MM.1S (cell line): ENCODE results near the gene STIM1.

Experiments used
- DNase-seq: peaks from one replicate; pipeline ENCODE4 v3.0.0-alpha.2; 2015
- H2AFZ ChIP-seq: fragments of 300-600 bp; sonication (generic); 2 replicates; pipeline ENCODE4 v1.6.0; 2016; ENCODE audit warnings: antibody characterized with exemption, low read length
- H3F3A ChIP-seq: fragments of 300-600 bp; sonication (generic); 2 replicates; pipeline ENCODE4 v1.6.1; 2016; ENCODE audit warnings: mild to moderate bottlenecking, antibody characterized with exemption, low read length, moderate library complexity, mixed read lengths; ENCODE audit not compliant: insufficient read depth
- H3K27ac ChIP-seq: fragments of 300-600 bp; sonication (generic); 2 replicates; pipeline ENCODE4 v1.5.1; 2016; ENCODE audit warnings: mild to moderate bottlenecking, low read length
- H3K27me3 ChIP-seq: fragments of 300-600 bp; sonication (generic); replicated peaks from 2 replicates; pipeline ENCODE4 v1.6.0; 2016; ENCODE audit warnings: low read length; ENCODE audit not compliant: insufficient read depth
- H3K36me3 ChIP-seq: fragments of 300-600 bp; sonication (generic); replicated peaks from 2 replicates; pipeline ENCODE4 v1.6.1; 2016; ENCODE audit warnings: mild to moderate bottlenecking, low read length, mixed read lengths; ENCODE audit not compliant: insufficient read depth
- H3K4me1 ChIP-seq: fragments of 300-600 bp; sonication (generic); 2 replicates; pipeline ENCODE4 v1.6.1; 2016; ENCODE audit warnings: low read length, mixed read lengths
- H3K4me2 ChIP-seq: fragments of 300-600 bp; sonication (generic); 2 replicates; pipeline ENCODE4 v1.6.0; 2016; ENCODE audit warnings: low read depth, low read length
- H3K4me3 ChIP-seq: fragments of 300-600 bp; sonication (generic); 2 replicates; pipeline ENCODE4 v1.5.1; 2016; ENCODE audit warnings: low read length, mixed read lengths
- H3K79me2 ChIP-seq: fragments of 300-600 bp; sonication (generic); 2 replicates; pipeline ENCODE4 v1.6.1; 2016; ENCODE audit warnings: mixed run types, low read length, mixed read lengths
- H3K9ac ChIP-seq: fragments of 300-600 bp; sonication (generic); 2 replicates; pipeline ENCODE4 v1.6.1; 2016; ENCODE audit warnings: low read length, mixed read lengths
- H3K9me2 ChIP-seq: fragments of 300-600 bp; sonication (generic); replicated peaks from 2 replicates; pipeline ENCODE4 v1.6.1; 2016; ENCODE audit warnings: mild to moderate bottlenecking, low read length, mixed read lengths; ENCODE audit not compliant: insufficient read depth
- H3K9me3 ChIP-seq: fragments of 300-600 bp; sonication (generic); replicated peaks from 2 replicates; pipeline ENCODE4 v1.6.1; 2016; ENCODE audit warnings: mild to moderate bottlenecking, low read length, mixed read lengths; ENCODE audit not compliant: insufficient read depth
- H4K20me1 ChIP-seq: fragments of 300-600 bp; sonication (generic); 2 replicates; pipeline ENCODE4 v1.6.1; 2016; ENCODE audit warnings: mild to moderate bottlenecking, low read length, moderate library complexity, mixed read lengths; ENCODE audit not compliant: insufficient read depth
- CTCF ChIP-seq: fragments of 300-600 bp; sonication (generic); IDR thresholded peaks from 2 replicates; pipeline ENCODE4 v1.5.1; 2016; ENCODE audit warnings: antibody characterized with exemption, low read length, mixed read lengths
- EZH2 ChIP-seq: fragments of 300-600 bp; sonication (generic); optimal IDR thresholded peaks from 2 replicates; pipeline ENCODE3; 2017; ENCODE audit warnings: low read depth, mild to moderate bottlenecking, antibody characterized with exemption, low read length, mixed read lengths
- EZH2phosphoT487 ChIP-seq: fragments of 300-600 bp; sonication (generic); IDR thresholded peaks from 2 replicates; pipeline ENCODE4 v1.6.1; 2018; ENCODE audit warnings: antibody characterized with exemption, low read length

Gene STIM1

DNA sequence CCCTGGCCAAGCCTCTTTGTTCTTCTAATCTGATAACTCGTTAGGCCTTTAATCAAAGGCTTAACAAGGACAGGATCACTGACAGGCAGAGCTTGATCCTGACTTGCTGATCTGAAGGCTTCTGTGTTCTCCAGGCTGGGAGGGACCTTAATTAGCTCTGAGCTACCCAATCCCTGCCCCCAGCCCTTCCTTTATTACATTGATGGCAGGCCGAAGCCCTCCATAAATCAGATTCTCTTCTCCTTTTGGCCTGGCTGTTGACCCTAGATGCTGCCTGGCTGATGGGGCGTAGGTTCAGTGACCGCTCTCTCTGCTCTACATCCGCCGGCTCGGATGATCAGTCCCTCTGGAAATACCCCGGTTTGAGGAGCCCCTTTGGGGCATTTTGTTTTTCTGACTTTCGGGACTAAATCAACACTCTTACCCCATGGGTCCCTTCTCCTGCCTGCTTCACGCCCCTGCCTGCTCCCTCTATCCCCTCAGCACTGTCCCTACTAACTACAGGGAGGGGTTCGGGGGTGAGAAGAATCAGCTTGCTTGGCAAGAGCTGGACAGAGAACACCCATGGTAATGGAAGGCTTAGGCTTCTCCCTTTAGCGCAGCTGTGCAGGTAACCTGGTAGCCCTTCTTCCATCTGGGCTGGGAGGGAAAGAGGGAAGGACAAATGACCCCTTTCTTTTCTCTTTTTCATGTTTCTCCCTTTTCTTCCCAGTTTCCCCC lies 229.1 kb downstream of the STIM1 start:
- H3K27ac ChIP-seq = no peak overlapping the region
- H3K4me2 ChIP-seq = no peak overlapping the region
- H3K4me1 ChIP-seq = no peaks in the 10 kb centered on the region
- no peak for DNase-seq
- H3K27me3 ChIP-seq = no peaks in the 10 kb centered on the region
- H3K4me3 ChIP-seq = no peak overlapping the region
- TF ChIP-seq EZH2 = no peak
- TF ChIP-seq EZH2phosphoT487 = no peak
- no peak for TF ChIP-seq CTCF
- no peaks in the 10 kb centered on the region for H3K9me3 ChIP-seq
- H4K20me1 ChIP-seq = no peaks in the 10 kb centered on the region
- 0 out of 2 replicates have a peak, but pooled peaks cover 4% of the 10 kb centered on the region for H3K36me3 ChIP-seq
- no peak overlapping the region for H3K9ac ChIP-seq
- H2AFZ ChIP-seq = no peak overlapping the region
- no peaks in the 10 kb centered on the region for H3F3A ChIP-seq
- no peaks in the 10 kb centered on the region for H3K9me2 ChIP-seq
- H3K79me2 ChIP-seq = no peaks in the 10 kb centered on the region

- H3K4me3 ChIP-seq = no peak overlapping the region
- no peak overlapping the region for H3K4me2 ChIP-seq
- no peaks in the 10 kb centered on the region for H4K20me1 ChIP-seq
- no peak overlapping the region for H2AFZ ChIP-seq
- H3K79me2 ChIP-seq = no peaks in the 10 kb centered on the region
- no peaks in the 10 kb centered on the region for H3F3A ChIP-seq
- H3K9me3 ChIP-seq = no peaks in the 10 kb centered on the region
- DNase-seq = no peak
- H3K27ac ChIP-seq = no peak overlapping the region
- H3K27me3 ChIP-seq = no peaks in the 10 kb centered on the region
- 0 out of 2 replicates have a peak, but pooled peaks cover 4% of the 10 kb centered on the region for H3K36me3 ChIP-seq
- H3K4me1 ChIP-seq = no peaks in the 10 kb centered on the region
- TF ChIP-seq EZH2phosphoT487 (no peak), EZH2 (no peak), CTCF (no peak)
- no peak overlapping the region for H3K9ac ChIP-seq
- no peaks in the 10 kb centered on the region for H3K9me2 ChIP-seq
These were observed 230.1 kb downstream of the STIM1 start for GRCh38 chr11:4085575-4085974.

DNA sequence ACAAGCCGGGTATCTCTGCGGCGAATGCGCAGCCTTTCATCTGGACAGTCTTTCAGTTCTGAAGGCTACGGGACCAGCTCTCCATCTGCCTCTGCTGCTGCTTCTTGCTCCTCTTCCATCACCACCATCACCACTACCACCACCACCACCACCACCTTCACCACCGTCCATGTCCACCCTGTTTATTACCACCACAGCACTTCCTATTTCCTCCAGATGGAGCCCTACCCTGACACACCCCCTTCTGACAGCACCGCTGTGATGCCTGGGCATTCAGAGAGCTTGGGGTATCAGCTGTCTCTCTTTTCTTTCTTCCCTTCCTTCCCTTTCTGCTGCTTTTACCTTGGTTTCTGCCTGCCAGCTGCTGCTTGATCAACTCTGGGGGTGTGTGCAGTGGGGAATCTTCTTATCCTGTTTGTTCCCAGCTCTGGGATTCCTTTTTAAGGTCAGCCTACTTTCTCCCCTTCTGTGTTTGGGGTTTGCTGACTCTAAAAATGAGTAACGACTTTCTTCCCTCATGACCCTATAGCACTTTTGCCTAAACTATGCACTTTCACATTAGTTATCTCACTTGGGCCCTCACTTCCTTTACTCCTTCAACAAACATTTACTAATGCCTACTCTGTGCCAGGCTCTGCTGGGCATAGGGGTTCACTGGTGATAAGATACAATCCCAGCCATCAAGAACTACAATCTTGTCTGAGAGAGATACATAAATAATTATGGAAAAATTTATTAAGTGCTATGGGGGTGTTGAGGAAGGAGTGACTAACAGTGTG lies 231.3 kb downstream of the STIM1 start:
- TF ChIP-seq CTCF = no peak
- no peak for TF ChIP-seq EZH2phosphoT487
- no peak for TF ChIP-seq EZH2
- H3K4me1 ChIP-seq = peaks cover 9% of the 10 kb centered on the region
- no peak overlapping the region for H3K9ac ChIP-seq
- no peak overlapping the region for H2AFZ ChIP-seq
- no peak overlapping the region for H3K4me3 ChIP-seq
- H3K27ac ChIP-seq = no peak overlapping the region
- no peaks in the 10 kb centered on the region for H4K20me1 ChIP-seq
- no peaks in the 10 kb centered on the region for H3K9me2 ChIP-seq
- H3K27me3 ChIP-seq = no peaks in the 10 kb centered on the region
- no peak for DNase-seq
- no peak overlapping the region for H3K4me2 ChIP-seq
- H3K79me2 ChIP-seq = no peaks in the 10 kb centered on the region
- no peaks in the 10 kb centered on the region for H3K9me3 ChIP-seq
- H3K36me3 ChIP-seq = 0 out of 2 replicates have a peak, but pooled peaks cover 4% of the 10 kb centered on the region
- H3F3A ChIP-seq = peaks cover 1% of the 10 kb centered on the region; the same call in 1 of the 2 replicates
